ENCODE results near the gene NT5DC3.

DNA sequence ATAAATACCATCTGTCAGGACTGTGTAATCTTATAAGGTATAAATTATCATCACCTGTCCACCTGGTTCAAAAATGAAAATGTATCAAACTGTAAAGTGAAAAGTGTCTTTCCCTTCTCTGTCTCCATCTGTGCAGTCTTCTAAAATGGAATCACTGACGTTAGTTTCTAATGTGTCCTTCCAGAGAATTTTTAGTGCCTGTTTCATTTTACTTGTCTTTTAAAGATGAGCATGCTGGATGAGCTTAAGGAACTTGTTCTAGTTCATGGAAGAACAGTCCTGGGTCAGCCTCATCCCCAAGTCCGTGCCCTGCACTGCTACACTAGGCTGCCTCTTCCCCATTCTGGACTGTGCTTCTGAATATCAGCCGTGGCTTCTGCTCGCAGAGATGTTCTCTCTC is 5.4 kb upstream of the NT5DC3 start:
- TF ChIP-seq CTCF (IDR thresholded peaks at IDR 0.05) (no peak), POLR2A (IDR thresholded peaks at IDR 0.05) (no peak)

All from tibial nerve (tissue), 3 donors.